PFSK-1 (cell line): ENCODE data around the gene CFAP20.

Experiments used
- POLR2AphosphoS5 ChIP-seq: IDR thresholded peaks from 2 replicates; pipeline ENCODE4 v1.6.1; 2012; ENCODE audit warnings: low read depth, mild to moderate bottlenecking, control low read depth, low read length, moderate library complexity
- TAF1 ChIP-seq: IDR thresholded peaks from 2 replicates; pipeline ENCODE4 v1.6.1; 2012; ENCODE audit warnings: low read length, control low read depth, borderline replicate concordance; ENCODE audit not compliant: insufficient read depth

GRCh38 chr16:58148099-58148498 is 18.9 kb upstream of the CFAP20 start:
- TF ChIP-seq POLR2AphosphoS5 (no peak), TAF1 (no peak)
